HEK293 (cell line): Measurements from ENCODE around the gene PXMP2.
A peak's percentile ranks its signal among the peaks of the same experiment; 100 is the strongest.

ENCODE experiments used
- CTCF ChIA-PET: fragments of 350-600 bp; formaldehyde crosslinking; extraction: SDS; loops from one replicate; lab custom pipeline; 2021; ENCODE audit warnings: antibody characterized with exemption; lab: Yijun Ruan, JAX
- POLR2A ChIA-PET: fragments of 300-600 bp; formaldehyde crosslinking; extraction: SDS; loops from one replicate; lab custom pipeline; 2020; ENCODE audit warnings: antibody characterized with exemption, inconsistent platforms; lab: Yijun Ruan, JAX
- H3K27ac ChIP-seq: fragments of 200-500 bp; sonication (Bioruptor generic); 2 replicates; pipeline ENCODE4 v1.5.1; 2014; ENCODE audit warnings: low read depth, low read length, control low read depth, inconsistent platforms; ENCODE audit errors: extremely low read depth
- H3K36me3 ChIP-seq, 2 experiments: fragments of 200-500 bp in 1 of 2; sonication (Bioruptor generic) in 1 of 2; 1 replicate in 1 of 2; 2 replicates in 1 of 2; pipeline ENCODE4 v1.5.1; 2014 to 2017; ENCODE audit warnings: inconsistent platforms in 2 of 2, low read length in 2 of 2; ENCODE audit not compliant: control insufficient read depth in 2 of 2, insufficient read depth in 1 of 2
- H3K4me1 ChIP-seq: fragments of 200-500 bp; sonication (Bioruptor generic); 2 replicates; pipeline ENCODE4 v1.5.1; 2014; ENCODE audit warnings: mild to moderate bottlenecking, low read length, inconsistent platforms; ENCODE audit not compliant: control insufficient read depth, insufficient read depth
- H3K4me3 ChIP-seq: 2 replicates; pipeline ENCODE4 v1.5.1; 2011; ENCODE audit warnings: low read depth, mild to moderate bottlenecking, control low read depth, low read length, moderate library complexity
- H3K9me3 ChIP-seq: fragments of 200-500 bp; sonication (Bioruptor generic); 2 replicates; pipeline ENCODE4 v1.5.1; 2014; ENCODE audit warnings: low read depth, low read length, inconsistent platforms; ENCODE audit not compliant: control insufficient read depth, insufficient read depth
- BCL11B ChIP-seq: fragments of 450-650 bp; formaldehyde crosslinking; IDR thresholded peaks from 2 replicates; pipeline ENCODE4 v1.5.1; 2016; ENCODE audit warnings: low read depth, missing biosample characterization, missing genetic modification characterization
- EGR2 ChIP-seq: fragments of 450-650 bp; formaldehyde crosslinking; IDR thresholded peaks from 2 replicates; pipeline ENCODE4 v1.5.1; 2016; ENCODE audit warnings: low read depth, missing biosample characterization, missing genetic modification characterization
- GLIS1 ChIP-seq: fragments of 450-650 bp; formaldehyde crosslinking; IDR thresholded peaks from 2 replicates; pipeline ENCODE4 v1.5.1; 2016; ENCODE audit warnings: missing biosample characterization, missing genetic modification characterization
- GLIS2 ChIP-seq: fragments of 450-650 bp; formaldehyde crosslinking; IDR thresholded peaks from 2 replicates; pipeline ENCODE4 v1.5.1; 2016; ENCODE audit warnings: missing biosample characterization, missing genetic modification characterization
- KLF16 ChIP-seq: fragments of 450-650 bp; formaldehyde crosslinking; IDR thresholded peaks from 2 replicates; pipeline ENCODE4 v1.5.1; 2017; ENCODE audit warnings: missing biosample characterization, missing genetic modification characterization
- MEIS1 ChIP-seq: sonication (generic); formaldehyde crosslinking; IDR thresholded peaks from 2 replicates; pipeline ENCODE4 v1.8.1; 2022; ENCODE audit warnings: missing genetic modification reagents, mild to moderate bottlenecking, borderline replicate concordance
- MZF1 ChIP-seq: fragments of 450-650 bp; formaldehyde crosslinking; IDR thresholded peaks from 2 replicates; pipeline ENCODE4 v1.5.1; 2017; ENCODE audit warnings: missing biosample characterization, missing genetic modification characterization, borderline replicate concordance
- SCRT2 ChIP-seq: fragments of 450-650 bp; formaldehyde crosslinking; IDR thresholded peaks from 2 replicates; pipeline ENCODE4 v1.5.1; 2016; ENCODE audit warnings: missing biosample characterization, missing genetic modification characterization
- SP7 ChIP-seq: fragments of 450-650 bp; formaldehyde crosslinking; IDR thresholded peaks from 2 replicates; pipeline ENCODE4 v1.5.1; 2016; ENCODE audit warnings: missing biosample characterization, missing genetic modification characterization
- ZBTB7A ChIP-seq: fragments of 450-650 bp; formaldehyde crosslinking; IDR thresholded peaks from 2 replicates; pipeline ENCODE4 v1.5.1; 2016; ENCODE audit warnings: low read depth, missing biosample characterization, missing genetic modification characterization
- ZFHX2 ChIP-seq: fragments of 450-650 bp; formaldehyde crosslinking; conservative IDR thresholded peaks from 2 replicates; pipeline ENCODE4 v1.5.1; 2016; ENCODE audit warnings: missing biosample characterization, missing genetic modification characterization
- ZIC2 ChIP-seq: fragments of 450-650 bp; formaldehyde crosslinking; IDR thresholded peaks from 2 replicates; pipeline ENCODE4 v1.5.1; 2016; ENCODE audit warnings: missing biosample characterization, missing genetic modification characterization
- ZNF248 ChIP-seq: fragments of 450-650 bp; formaldehyde crosslinking; IDR thresholded peaks from 2 replicates; pipeline ENCODE4 v1.5.1; 2017; ENCODE audit warnings: missing biosample characterization, missing genetic modification characterization
- ZNF423 ChIP-seq: fragments of 450-650 bp; formaldehyde crosslinking; IDR thresholded peaks from 2 replicates; pipeline ENCODE4 v1.5.1; 2016; ENCODE audit warnings: missing biosample characterization, missing genetic modification characterization
- ZNF600 ChIP-seq: fragments of 450-650 bp; formaldehyde crosslinking; IDR thresholded peaks from 2 replicates; pipeline ENCODE4 v1.5.1; 2016; ENCODE audit warnings: missing biosample characterization, missing genetic modification characterization
- ZNF629 ChIP-seq: fragments of 450-650 bp; formaldehyde crosslinking; IDR thresholded peaks from 2 replicates; pipeline ENCODE4 v1.5.1; 2017; ENCODE audit warnings: missing biosample characterization, missing genetic modification characterization
- ZNF660 ChIP-seq: fragments of 450-650 bp; IDR thresholded peaks from 2 replicates; pipeline ENCODE4 v1.5.1; 2018; ENCODE audit warnings: missing biosample characterization, mild to moderate bottlenecking, missing genetic modification characterization
- ZNF776 ChIP-seq: fragments of 450-650 bp; formaldehyde crosslinking; IDR thresholded peaks from 2 replicates; pipeline ENCODE4 v1.5.0; 2017; ENCODE audit warnings: missing biosample characterization, missing genetic modification characterization, borderline replicate concordance
- ZNF837 ChIP-seq: fragments of 450-650 bp; formaldehyde crosslinking; IDR thresholded peaks from 2 replicates; pipeline ENCODE4 v1.5.1; 2016; ENCODE audit warnings: missing biosample characterization, missing genetic modification characterization
- TF ChIP-seq, protein P1 (sequence below): fragments of 450-650 bp; formaldehyde crosslinking; IDR thresholded peaks from 2 replicates; pipeline ENCODE4 v1.5.1; 2017; ENCODE audit warnings: missing biosample characterization, missing genetic modification characterization
- TF ChIP-seq, protein P2 (sequence below): fragments of 450-650 bp; formaldehyde crosslinking; IDR thresholded peaks from 2 replicates; pipeline ENCODE4 v1.5.1; 2016; ENCODE audit warnings: missing biosample characterization, missing genetic modification characterization
- TF ChIP-seq, protein P3 (sequence below): fragments of 450-650 bp; formaldehyde crosslinking; IDR thresholded peaks from 2 replicates; pipeline ENCODE4 v1.5.1; 2016; ENCODE audit warnings: missing biosample characterization, missing genetic modification characterization
- TF ChIP-seq, protein P4 (sequence below): fragments of 450-650 bp; formaldehyde crosslinking; IDR thresholded peaks from 2 replicates; pipeline ENCODE4 v1.5.1; 2016; ENCODE audit warnings: missing biosample characterization, missing genetic modification characterization
- TF ChIP-seq, protein P5 (sequence below): fragments of 450-650 bp; formaldehyde crosslinking; IDR thresholded peaks from 2 replicates; pipeline ENCODE4 v1.5.1; 2017; ENCODE audit warnings: missing biosample characterization, missing genetic modification characterization

The PXMP2 gene

DNA sequence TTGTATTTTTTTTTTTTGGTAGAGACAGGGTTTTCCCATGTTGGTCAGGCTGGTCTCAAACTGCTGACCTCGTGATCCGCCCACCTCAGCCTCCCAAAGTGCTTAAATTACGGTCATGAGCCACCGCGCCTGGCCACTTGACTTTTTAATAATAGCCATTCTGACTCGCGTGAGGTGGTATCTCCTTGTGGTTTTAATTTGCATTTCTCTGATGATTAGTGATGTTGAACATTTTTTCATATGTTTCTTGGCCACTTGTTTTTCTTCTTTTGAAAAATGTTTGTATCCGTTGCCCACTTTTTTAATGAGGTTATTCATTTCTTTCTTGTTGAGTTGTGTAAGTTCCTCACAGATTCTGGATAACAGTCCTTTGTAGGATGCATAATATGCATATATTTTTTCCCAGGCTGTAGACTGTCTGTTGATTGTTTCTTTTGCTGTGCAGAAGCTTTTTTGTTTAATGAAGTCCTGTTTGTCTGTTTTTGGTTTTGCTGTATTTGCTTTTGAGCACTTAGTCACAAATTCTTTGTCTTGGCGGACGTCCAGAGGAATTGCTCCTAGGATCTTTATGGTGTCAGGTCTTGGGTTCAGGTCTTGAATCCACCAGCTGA lies 12.9 kb downstream of the PXMP2 start:
- peaks cover 29 to 86% of the 10 kb centered on the region in 2 experiments for H3K36me3 ChIP-seq
- CTCF ChIA-PET = interaction anchor here (0.6 kb wide), 1 partner anchor 8 kb away, joined by 4 read pairs; no protein-coding TSS in a partner anchor
- POLR2A ChIA-PET = interaction anchor here (1.1 kb wide), 1 partner anchor 10 kb away, joined by 3 read pairs; no protein-coding TSS in a partner anchor

DNA sequence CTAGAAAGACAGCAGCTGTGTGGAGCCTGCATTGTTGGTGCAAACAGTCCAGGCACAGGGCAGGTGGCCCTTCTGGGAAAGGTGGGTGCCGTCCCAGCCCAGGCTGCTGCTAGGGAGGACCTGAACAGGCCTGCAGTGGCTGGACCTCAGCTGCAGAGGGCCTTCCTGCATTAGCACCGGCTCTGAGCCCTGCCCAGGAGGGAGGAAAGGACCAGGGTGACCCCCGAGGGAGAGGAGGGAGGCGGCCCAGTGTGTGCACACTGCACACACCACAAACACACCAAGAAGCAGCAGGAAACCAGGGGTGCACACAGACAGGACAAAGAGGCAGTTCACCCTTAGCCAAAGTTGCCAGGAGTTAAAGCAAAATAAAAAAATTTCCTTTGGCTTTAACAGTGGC lies 15.3 kb downstream of the PXMP2 start:
- Histone ChIP-seq H3K4me3 (no peak overlapping the region), H3K27ac (no peak overlapping the region), H3K36me3 (peaks cover 17 to 71% of the 10 kb centered on the region in 2 experiments), H3K4me1 (peaks cover 7% of the 10 kb centered on the region), H3K9me3 (no peaks in the 10 kb centered on the region)
- ChIA-PET CTCF (no interaction called here), POLR2A (no interaction called here)
- TF ChIP-seq, protein P1, sequence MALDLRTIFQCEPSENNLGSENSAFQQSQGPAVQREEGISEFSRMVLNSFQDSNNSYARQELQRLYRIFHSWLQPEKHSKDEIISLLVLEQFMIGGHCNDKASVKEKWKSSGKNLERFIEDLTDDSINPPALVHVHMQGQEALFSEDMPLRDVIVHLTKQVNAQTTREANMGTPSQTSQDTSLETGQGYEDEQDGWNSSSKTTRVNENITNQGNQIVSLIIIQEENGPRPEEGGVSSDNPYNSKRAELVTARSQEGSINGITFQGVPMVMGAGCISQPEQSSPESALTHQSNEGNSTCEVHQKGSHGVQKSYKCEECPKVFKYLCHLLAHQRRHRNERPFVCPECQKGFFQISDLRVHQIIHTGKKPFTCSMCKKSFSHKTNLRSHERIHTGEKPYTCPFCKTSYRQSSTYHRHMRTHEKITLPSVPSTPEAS = 0 out of 2 replicates have a peak, but pooled peaks have one; percentile 28
- TF ChIP-seq ZNF837 (tag by site-specific recombination) (no peak), GLIS2 (tag by site-specific recombination) (peak; percentile 36; the same call in 1 of the 2 replicates), ZNF600 (no peak), ZIC2 (tag by site-specific recombination) (peak; percentile 71), ZNF423 (tag by site-specific recombination) (no peak), SCRT2 (no peak), GLIS1 (tag by site-specific recombination) (peak; percentile 47; the same call in 1 of the 2 replicates), ZNF248 (tag by site-specific recombination) (no peak), KLF16 (tag by site-specific recombination) (no peak)
- TF ChIP-seq, protein P2, sequence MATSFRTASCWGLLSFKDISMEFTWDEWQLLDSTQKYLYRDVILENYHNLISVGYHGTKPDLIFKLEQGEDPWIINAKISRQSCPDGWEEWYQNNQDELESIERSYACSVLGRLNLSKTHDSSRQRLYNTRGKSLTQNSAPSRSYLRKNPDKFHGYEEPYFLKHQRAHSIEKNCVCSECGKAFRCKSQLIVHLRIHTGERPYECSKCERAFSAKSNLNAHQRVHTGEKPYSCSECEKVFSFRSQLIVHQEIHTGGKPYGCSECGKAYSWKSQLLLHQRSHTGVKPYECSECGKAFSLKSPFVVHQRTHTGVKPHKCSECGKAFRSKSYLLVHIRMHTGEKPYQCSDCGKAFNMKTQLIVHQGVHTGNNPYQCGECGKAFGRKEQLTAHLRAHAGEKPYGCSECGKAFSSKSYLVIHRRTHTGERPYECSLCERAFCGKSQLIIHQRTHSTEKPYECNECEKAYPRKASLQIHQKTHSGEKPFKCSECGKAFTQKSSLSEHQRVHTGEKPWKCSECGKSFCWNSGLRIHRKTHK (tag by site-specific recombination) = no peak
- TF ChIP-seq, protein P3, sequence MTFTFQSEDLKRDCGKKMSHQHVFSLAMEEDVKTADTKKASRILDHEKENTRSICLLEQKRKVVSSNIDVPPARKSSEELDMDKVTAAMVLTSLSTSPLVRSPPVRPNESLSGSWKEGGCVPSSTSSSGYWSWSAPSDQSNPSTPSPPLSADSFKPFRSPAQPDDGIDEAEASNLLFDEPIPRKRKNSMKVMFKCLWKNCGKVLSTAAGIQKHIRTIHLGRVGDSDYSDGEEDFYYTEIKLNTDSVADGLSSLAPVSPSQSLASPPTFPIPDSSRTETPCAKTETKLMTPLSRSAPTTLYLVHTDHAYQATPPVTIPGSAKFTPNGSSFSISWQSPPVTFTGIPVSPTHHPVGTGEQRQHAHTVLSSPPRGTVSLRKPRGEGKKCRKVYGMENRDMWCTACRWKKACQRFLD (tag by site-specific recombination) = no peak
- TF ChIP-seq, protein P4, sequence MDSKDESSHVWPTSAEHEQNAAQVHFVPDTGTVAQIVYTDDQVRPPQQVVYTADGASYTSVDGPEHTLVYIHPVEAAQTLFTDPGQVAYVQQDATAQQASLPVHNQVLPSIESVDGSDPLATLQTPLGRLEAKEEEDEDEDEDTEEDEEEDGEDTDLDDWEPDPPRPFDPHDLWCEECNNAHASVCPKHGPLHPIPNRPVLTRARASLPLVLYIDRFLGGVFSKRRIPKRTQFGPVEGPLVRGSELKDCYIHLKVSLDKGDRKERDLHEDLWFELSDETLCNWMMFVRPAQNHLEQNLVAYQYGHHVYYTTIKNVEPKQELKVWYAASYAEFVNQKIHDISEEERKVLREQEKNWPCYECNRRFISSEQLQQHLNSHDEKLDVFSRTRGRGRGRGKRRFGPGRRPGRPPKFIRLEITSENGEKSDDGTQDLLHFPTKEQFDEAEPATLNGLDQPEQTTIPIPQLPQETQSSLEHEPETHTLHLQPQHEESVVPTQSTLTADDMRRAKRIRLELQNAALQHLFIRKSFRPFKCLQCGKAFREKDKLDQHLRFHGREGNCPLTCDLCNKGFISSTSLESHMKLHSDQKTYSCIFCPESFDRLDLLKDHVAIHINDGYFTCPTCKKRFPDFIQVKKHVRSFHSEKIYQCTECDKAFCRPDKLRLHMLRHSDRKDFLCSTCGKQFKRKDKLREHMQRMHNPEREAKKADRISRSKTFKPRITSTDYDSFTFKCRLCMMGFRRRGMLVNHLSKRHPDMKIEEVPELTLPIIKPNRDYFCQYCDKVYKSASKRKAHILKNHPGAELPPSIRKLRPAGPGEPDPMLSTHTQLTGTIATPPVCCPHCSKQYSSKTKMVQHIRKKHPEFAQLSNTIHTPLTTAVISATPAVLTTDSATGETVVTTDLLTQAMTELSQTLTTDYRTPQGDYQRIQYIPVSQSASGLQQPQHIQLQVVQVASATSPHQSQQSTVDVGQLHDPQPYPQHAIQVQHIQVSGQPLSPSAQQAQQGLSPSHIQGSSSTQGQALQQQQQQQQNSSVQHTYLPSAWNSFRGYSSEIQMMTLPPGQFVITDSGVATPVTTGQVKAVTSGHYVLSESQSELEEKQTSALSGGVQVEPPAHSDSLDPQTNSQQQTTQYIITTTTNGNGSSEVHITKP (tag by site-specific recombination) = no peak

More for the DNA sequence above, 12.9 kb downstream of the PXMP2 start:
- Histone ChIP-seq H3K4me3 (no peak overlapping the region), H3K4me1 (peaks cover 7% of the 10 kb centered on the region), H3K27ac (no peak overlapping the region), H3K9me3 (no peaks in the 10 kb centered on the region)
- 0 out of 2 replicates have a peak, but pooled peaks have one; percentile 32 for TF ChIP-seq EGR2 (tag by site-specific recombination)
- TF ChIP-seq ZFHX2 (tag by site-specific recombination) = peak; percentile 49; the same call in 1 of the 2 replicates
- no peak for TF ChIP-seq ZNF629 (tag by site-specific recombination)
- no peak for TF ChIP-seq ZNF660 (tag by site-specific recombination)
- no peak for TF ChIP-seq BCL11B
- TF ChIP-seq MEIS1 (CRISPR knock-in tag) = no peak
- no peak for TF ChIP-seq ZNF776 (tag by site-specific recombination)
- peak; percentile 89 for TF ChIP-seq SP7 (tag by site-specific recombination)
- TF ChIP-seq MZF1 = no peak
- TF ChIP-seq ZBTB7A (tag by site-specific recombination) = no peak
- TF ChIP-seq, protein P5, sequence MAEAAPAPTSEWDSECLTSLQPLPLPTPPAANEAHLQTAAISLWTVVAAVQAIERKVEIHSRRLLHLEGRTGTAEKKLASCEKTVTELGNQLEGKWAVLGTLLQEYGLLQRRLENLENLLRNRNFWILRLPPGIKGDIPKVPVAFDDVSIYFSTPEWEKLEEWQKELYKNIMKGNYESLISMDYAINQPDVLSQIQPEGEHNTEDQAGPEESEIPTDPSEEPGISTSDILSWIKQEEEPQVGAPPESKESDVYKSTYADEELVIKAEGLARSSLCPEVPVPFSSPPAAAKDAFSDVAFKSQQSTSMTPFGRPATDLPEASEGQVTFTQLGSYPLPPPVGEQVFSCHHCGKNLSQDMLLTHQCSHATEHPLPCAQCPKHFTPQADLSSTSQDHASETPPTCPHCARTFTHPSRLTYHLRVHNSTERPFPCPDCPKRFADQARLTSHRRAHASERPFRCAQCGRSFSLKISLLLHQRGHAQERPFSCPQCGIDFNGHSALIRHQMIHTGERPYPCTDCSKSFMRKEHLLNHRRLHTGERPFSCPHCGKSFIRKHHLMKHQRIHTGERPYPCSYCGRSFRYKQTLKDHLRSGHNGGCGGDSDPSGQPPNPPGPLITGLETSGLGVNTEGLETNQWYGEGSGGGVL (tag by site-specific recombination) = no peak
